Progenitor cell of endocrine pancreas (in vitro differentiated cells): ENCODE results near the gene CHCHD1. TPM values are rescaled to one million over a fixed set of nuclear protein-coding genes. Genes with fewer than 3 reads are reported as not detected.
"Not testable (repeated sequence)": the region's sequence is repeated elsewhere in the genome, so short reads cannot be mapped to it uniquely, and the experiment has no call there.

Experiments used
- DNase-seq: peaks from one replicate; pipeline ENCODE4 v3.0.0; 2021; ENCODE audit warnings: low spot score; ENCODE audit not compliant: unreplicated experiment
- H3K27ac Mint-ChIP-seq: 2 replicates; pipeline ENCODE4 v1.8.0; 2021; ENCODE audit warnings: mild to moderate bottlenecking, moderate library complexity, mixed read lengths
- H3K27me3 Mint-ChIP-seq: 2 replicates; pipeline ENCODE4 v1.8.0; 2021; ENCODE audit warnings: mixed read lengths
- H3K36me3 Mint-ChIP-seq: 2 replicates; pipeline ENCODE4 v1.8.0; 2022; ENCODE audit warnings: mixed read lengths; ENCODE audit not compliant: insufficient read depth
- H3K4me1 Mint-ChIP-seq: 2 replicates; pipeline ENCODE4 v1.8.0; 2021; ENCODE audit warnings: low read depth, mixed read lengths
- H3K4me3 Mint-ChIP-seq: 2 replicates; pipeline ENCODE4 v1.8.0; 2021; ENCODE audit warnings: low read depth, mild to moderate bottlenecking, moderate library complexity, mixed read lengths
- H3K9me3 Mint-ChIP-seq: 2 replicates; pipeline ENCODE4 v1.8.0; 2021; ENCODE audit warnings: low read depth, mixed read lengths
- long read RNA-seq: library from polyadenylated mRNA; unstranded; transcript quantifications from one replicate; pipeline ENCODE4 v2.0.0, GENCODE V29; 2020
- total RNA-seq: library from RNA; stranded (reverse); gene quantifications from 2 replicates; pipeline ENCODE4 v1.2.1, GENCODE V29; 2021
- TF ChIP-seq, protein P1 (sequence below): fragments of 200-600 bp; sonication (generic); IDR thresholded peaks from one replicate; pipeline ENCODE4 v1.5.0; 2021; ENCODE audit warnings: antibody characterized with exemption, mild to moderate bottlenecking; ENCODE audit not compliant: unreplicated experiment

CHCHD1 gene
- total RNA-seq = 36.0 and 38.8 TPM in 2 replicates
- long read RNA-seq, transcript CHCHD1-201 (3 exons, 835 nt) = major isoform, 8 of 10 reads
- long read RNA-seq, partial matches to known transcripts = 0 of 10 reads
- long read RNA-seq, other reads (novel, unspliced or antisense) = 0 of 10 reads

DNA sequence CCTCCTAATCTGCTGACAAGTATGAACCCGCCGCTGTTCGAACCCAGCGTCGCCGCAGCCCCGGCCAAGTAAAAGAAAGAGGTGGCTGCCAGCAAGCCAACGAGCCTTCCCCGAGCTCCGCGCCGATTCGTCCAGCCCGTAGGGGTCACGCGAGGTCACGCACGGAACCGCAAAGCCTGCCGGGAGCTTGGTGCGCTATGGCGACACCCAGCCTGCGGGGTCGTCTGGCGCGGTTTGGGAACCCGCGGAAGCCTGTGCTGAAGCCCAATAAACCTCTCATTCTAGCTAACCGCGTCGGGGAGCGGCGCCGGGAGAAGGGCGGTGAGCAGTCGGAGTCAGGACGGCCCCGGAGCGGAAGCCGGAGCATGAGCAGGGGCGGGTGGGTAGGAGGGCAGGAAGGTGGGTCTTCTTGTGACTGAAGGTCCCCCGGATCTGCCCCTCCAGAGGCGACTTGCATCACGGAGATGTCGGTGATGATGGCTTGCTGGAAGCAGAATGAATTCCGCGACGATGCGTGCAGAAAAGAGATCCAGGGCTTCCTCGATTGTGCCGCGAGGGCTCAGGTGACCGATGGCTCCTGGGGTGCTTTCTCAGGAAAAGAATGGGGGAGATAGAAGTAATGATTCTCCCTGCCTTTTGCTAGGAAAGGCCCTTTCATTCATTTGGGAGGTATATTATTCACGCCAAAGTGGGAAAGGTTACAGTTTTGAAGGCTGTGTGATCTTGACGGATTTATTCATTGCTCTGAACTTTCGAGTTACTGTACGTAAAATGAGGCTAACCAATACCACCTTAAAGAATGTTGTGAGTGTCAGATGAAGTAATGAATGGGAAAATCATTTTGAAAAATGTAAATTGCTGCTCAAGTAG lies at the start of gene CHCHD1:
CHCHD1 (plus strand) TSS at position 170 of the 870 bp plus-strand sequence; CDS start at position 198, 28 bp downstream.
- H3K4me1 Mint-ChIP-seq = peaks cover 36% of the 10 kb centered on the region
- TF ChIP-seq, protein P1, sequence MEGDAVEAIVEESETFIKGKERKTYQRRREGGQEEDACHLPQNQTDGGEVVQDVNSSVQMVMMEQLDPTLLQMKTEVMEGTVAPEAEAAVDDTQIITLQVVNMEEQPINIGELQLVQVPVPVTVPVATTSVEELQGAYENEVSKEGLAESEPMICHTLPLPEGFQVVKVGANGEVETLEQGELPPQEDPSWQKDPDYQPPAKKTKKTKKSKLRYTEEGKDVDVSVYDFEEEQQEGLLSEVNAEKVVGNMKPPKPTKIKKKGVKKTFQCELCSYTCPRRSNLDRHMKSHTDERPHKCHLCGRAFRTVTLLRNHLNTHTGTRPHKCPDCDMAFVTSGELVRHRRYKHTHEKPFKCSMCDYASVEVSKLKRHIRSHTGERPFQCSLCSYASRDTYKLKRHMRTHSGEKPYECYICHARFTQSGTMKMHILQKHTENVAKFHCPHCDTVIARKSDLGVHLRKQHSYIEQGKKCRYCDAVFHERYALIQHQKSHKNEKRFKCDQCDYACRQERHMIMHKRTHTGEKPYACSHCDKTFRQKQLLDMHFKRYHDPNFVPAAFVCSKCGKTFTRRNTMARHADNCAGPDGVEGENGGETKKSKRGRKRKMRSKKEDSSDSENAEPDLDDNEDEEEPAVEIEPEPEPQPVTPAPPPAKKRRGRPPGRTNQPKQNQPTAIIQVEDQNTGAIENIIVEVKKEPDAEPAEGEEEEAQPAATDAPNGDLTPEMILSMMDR = no peak
- H3K4me3 Mint-ChIP-seq = peak within 1 kb of the TSS; percentile 98
- no peaks in the 10 kb centered on the region for H3K9me3 Mint-ChIP-seq
- peak; percentile 83 for DNase-seq
- peaks cover 2% of the 10 kb centered on the region for H3K36me3 Mint-ChIP-seq
- H3K27me3 Mint-ChIP-seq = no peaks in the 10 kb centered on the region
- H3K27ac Mint-ChIP-seq = peak within 1 kb of the TSS; percentile 97

DNA sequence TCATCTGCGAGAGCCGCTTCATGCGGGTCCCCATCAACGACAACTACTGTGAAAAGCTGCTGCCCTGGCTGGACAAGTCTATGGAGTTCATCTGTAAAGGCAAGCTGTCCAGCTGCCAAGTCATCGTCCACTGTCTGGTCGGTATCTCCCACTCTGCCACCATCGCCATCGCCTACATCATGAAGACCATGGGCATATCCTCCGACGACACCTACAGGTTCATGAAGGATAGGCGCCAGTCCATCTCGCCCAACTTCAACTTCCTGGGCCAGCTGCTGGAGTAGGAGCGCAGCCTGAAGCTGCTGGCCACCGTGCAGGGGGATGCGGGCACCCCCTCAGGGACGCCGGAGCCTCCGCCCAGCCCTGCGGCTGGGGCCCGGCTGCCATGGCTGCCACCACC lies 49.4 kb upstream of the CHCHD1 start:
- peak overlapping the region; percentile 59 for H3K27ac Mint-ChIP-seq
- H3K9me3 Mint-ChIP-seq = no peaks in the 10 kb centered on the region
- no peak for DNase-seq
- TF ChIP-seq, protein P1 = no peak
- peaks cover 6% of the 10 kb centered on the region for H3K4me1 Mint-ChIP-seq
- no peaks in the 10 kb centered on the region for H3K27me3 Mint-ChIP-seq
- H3K36me3 Mint-ChIP-seq = peaks cover 3% of the 10 kb centered on the region
- H3K4me3 Mint-ChIP-seq = peak overlapping the region; percentile 55

DNA sequence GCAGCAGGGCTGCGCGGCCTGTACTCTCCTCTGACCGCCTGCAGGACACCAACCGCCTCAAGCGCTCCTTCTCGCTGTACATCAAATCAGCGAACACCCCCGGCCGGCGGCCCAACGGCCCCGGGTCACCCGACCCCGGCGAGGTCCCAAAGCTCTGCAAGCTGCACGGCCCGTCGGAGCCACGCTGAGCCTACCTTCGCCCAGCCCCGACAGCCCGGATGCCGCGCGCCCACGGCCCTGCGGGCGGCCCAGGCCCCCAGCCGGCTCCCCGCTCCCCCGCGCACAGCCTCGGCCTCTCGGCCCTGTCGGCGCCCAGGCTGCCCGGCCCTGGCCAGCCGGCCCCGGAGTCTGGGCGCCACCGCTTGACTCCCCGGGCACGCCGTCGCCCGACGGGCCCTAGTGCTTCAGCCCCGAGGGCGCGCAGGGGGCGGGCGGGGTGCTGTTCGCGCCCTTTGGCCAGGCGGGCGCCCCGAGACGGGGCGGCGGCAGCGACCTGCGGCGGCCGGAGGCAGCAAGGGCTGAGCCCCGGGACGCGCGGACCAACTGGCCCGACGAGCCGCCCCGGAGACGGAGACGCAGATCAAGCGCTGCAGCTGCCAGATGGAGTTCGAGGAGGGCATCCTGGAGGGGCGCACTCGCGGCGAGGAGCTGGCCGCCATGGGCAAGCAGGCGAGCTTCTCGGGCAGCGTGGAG lies 48.8 kb upstream of the CHCHD1 start:
- TF ChIP-seq, protein P1 = no peak
- Mint-ChIP-seq H3K9me3 (no peaks in the 10 kb centered on the region), H3K27me3 (no peaks in the 10 kb centered on the region), H3K27ac (no peak overlapping the region), H3K4me1 (peaks cover 8% of the 10 kb centered on the region), H3K4me3 (no peak overlapping the region), H3K36me3 (peaks cover 3% of the 10 kb centered on the region)
- no peak for DNase-seq

DNA sequence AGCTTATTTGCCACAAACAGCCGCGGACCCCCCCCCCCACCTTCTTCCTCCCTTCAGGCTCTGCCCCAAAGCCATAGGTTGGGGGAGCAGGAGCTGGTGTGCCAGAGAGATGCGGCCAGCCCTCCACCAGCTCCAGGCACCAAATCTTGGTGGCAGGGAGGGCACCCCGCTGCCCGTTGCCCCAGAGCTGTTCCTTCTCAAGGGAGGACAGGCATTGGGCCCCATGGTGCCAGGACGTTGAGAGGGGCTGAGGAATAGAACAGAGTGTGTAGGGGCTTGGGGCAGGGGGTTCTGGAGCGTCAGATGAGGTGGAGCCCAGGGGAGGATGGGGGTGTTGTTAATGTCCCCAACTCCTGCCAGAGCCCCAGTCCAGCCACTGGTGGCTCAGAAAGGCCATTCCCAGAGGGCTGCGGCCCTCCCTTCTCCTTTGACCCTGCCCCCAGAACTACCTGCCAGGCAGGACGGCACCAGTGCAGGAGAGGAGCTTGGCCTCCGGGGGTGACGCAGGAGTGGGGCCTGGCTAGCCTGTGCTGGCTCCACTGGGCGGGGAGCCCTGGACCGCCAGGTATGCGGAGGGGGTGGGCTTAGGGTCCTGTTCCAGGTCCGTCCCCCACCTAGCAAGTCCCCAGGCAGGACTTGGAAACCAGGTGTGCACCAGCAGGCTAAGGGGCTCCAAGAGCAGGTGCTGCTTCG lies 47.7 kb upstream of the CHCHD1 start:
- Mint-ChIP-seq H3K4me3 (no peak overlapping the region), H3K4me1 (peaks cover 8% of the 10 kb centered on the region), H3K9me3 (no peaks in the 10 kb centered on the region), H3K36me3 (peaks cover 3% of the 10 kb centered on the region), H3K27ac (no peak overlapping the region), H3K27me3 (no peaks in the 10 kb centered on the region)
- DNase-seq = no peak
- TF ChIP-seq, protein P1 = no peak

DNA sequence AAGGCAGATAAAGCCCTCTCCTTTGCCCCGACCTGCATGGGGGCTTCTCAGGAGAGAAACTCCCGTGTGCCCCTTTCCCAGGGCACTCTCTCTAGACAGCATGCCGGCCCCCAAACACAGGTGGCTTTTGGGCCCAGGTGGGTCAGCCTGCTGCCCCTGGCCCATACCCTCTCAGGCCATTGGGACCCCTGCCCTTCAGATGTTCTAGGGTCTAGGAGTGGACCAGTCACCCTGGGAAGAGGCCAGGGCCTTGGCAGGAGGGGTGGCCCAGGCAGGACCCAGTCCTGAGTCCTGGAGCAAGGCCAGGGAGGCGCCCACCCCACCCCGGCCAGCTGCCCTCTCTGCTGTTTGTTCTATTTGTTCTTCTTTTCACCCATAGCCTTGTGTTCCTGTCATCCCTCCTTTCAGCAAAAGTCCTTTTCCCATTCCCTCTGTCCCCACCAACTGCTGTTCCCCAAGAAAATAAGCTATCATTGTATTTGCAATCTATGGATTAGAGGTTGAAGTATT lies 47.0 kb upstream of the CHCHD1 start:
- Mint-ChIP-seq H3K4me1 (peaks cover 8% of the 10 kb centered on the region), H3K9me3 (no peaks in the 10 kb centered on the region), H3K36me3 (peaks cover 3% of the 10 kb centered on the region), H3K4me3 (no peak overlapping the region), H3K27me3 (no peaks in the 10 kb centered on the region), H3K27ac (no peak overlapping the region)
- TF ChIP-seq, protein P1 = no peak
- DNase-seq = no peak

DNA sequence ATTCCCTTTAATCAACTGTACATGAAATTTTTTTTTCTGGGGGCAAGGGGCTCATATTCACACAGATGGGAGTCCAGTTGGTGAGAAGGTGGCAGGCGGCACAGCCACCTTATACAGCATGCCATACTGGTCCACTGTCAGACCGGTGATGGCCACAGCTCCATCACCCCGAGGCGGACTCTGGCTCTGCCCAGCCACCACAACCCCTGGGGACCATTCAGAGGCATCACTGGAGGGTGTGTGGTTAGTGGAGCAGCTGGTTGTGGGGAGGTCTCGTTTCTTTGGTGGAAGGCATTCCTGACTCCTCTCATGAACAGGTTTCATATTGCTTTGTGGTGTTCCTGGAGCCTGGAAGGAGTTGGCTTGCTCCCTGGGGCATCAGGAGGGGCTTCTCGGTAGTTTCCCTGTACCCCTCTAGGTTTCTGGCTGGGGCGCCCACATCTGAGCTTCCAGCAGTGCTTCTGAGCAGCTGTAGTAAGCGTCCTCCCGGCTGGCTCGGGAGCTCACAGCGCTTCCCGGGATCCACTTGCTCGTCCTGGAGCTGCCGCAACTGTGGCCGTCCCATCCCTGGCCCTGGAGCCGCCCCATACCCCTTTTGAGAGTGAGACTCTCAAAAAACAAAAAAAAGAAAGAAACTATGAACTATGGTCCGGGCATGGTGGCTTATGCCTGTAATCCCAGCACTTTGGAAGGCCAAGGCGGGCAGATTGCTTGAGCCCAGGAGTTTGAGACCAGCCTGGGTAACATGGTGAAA lies 41.2 kb upstream of the CHCHD1 start:
- H3K9me3 Mint-ChIP-seq, H3K27me3 Mint-ChIP-seq, H3K36me3 Mint-ChIP-seq, DNase-seq, H3K4me3 Mint-ChIP-seq: not testable (repeated sequence)
- Mint-ChIP-seq H3K4me1 (peaks cover 15% of the 10 kb centered on the region), H3K27ac (peak overlapping the region; percentile 37)
